ENCODE data around the gene VARS2.
"Not testable (repeated sequence)": the region's sequence is repeated elsewhere in the genome, so short reads cannot be mapped to it uniquely, and the experiment has no call there.

VARS2 gene

DNA sequence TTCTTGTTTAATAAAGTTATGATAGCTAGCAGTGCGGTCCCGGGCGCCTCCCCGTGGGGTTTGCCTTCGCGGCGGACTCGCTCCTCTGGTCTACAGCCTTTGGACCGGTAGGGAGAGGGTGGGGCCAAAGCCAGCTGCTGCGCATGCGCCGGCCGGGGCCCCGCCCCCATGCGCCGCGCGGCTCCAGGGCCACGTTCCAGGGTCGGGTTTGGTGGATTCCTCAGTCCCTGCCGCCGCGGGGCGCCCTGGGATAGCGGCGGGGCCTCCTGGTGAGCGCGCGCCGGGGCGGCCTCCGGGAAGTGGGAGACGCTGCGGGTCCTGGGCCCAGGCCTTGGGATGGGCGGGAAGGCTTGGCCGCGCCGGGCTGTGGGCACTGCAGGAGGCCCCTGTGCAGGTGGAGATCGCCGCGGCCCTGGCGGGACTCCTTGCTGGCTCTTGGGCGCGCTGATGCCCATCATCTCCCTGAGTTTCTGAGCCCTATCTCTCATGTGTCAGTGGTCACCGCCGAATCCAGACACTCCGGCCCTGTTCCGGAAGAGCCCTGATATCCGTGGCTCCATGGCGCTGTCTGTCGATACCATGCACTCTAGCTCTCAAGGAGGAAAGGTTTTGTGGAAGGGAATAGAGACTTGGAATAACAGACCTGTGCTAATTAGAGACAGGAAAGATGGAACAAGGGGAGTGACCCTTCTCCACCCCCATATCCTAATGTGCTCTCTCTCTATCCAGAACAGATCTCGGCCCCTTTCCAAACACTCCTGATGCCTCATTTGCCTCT, at the start of gene VARS2:
Gene VARS2, plus strand, starts transcription at position 163 of the 778 bp plus-strand sequence. Its CDS starts 599 bp downstream, at position 762.
- peak; percentile 86 for DNase-seq

DNA sequence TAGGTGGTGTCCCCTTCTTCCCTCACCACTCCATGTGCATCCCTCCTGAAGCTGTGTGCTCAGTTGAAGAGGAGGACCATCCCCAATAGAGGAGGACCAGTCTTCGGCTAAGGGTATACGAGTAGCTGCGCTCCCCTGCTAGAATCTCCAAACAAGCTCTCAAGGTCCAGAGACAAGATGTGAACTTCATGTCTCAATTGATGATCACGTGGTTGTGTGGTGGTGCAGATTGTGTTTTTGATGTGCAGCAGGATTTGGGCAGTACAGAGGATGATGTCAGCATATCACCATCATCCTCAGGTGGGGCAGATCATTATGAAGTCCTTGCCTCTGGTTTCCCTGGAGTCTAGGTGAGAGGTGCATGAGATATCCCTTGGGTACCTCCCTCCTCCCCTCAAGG, 49.7 kb upstream of the VARS2 start:
- no peak for DNase-seq

DNA sequence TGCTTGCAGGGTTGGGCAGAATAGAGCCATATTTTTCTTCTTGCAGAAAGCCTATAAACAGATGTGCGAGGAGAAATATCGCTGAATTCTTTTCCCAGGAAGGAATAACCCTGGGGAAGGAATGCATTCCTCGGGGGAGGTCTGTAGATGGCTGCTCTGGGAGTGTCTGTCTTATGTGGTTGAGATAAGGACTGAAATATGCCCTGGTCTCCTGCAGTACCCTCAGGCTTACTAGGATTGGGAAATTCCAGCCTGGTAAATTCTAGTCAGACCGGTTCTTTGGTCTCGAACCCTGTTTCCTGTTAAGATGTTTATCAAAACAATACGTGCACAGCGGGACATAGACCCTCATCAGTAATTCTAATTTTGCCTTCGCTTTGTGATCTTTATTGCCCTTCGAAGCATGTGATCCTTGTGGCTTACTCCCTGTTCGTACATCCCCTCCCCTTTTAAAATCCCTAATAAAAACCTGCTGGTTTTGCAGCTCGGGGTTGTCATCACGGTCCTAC, 44.7 kb upstream of the VARS2 start:
- DNase-seq, result not testable (repeated sequence)

DNA sequence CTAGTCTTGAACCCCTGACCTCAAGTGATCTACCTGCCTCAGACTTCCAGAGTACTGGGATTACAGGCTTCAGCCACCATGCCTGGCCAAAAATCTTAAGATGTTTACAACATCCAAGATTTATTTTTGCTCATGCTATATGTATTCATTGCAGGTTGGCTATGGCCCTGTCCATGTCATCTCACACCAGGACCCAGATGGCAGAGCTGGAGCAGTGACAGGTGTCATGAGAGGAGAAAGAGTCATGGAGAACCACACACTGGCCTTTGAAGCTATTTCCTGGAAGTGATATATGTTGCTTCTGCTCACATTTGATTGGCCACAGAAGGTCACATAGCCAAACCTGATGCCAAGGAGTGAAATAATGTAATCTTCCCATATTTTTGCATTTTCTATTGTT, 43.5 kb upstream of the VARS2 start:
- DNase-seq, result no peak

DNA sequence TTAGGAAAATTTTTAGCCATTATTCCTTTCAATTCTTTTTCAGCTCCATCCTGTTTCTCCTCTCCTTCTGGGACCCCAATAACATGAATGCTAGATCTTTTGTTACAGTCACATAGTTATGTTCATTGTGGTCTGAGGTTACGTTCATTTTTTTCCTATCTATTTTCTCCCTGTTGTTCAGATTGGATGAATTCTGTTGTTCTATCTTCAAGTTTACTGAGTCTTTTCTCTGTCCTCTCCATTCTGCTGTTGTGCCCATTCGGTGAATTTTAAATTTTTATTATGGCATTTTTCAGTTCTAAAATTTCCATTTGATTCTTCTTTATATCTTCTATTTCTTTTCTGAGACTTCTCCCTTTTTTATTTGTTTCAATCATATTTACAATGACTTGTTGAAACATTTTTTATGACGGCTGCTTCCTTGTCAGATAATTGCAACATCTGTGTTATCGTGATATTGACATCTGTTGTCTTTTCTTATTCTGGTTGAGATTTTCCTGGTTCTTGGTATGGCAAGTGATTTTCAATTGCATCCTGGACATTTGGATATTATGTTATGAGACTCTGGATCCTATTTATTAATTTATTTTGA, 42.4 kb upstream of the VARS2 start:
- DNase-seq, result no peak

DNA sequence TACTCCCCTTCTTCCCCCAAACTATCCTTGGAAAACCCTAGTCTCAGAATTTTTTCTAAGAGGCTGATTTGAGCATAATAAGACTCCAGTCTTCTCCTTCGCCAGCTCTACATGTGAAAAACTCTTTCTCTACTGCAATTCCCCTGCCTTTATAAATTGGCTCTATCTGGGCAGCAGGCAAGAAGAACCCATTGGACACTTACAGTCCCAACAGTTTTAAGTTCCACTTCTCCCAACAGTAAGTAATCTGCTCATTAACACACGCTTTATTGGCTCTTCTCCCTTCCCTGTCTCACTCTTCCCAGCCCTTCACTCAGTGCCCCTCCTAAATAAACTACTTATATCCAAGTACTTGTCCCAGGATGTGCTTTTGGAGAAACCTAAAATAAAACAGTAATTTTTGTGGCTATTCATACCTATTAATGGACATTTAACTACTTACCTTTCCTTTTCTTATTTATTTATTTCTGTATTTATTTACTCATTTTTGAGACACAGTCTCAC, 40.8 kb upstream of the VARS2 start:
- no peak for DNase-seq

DNA sequence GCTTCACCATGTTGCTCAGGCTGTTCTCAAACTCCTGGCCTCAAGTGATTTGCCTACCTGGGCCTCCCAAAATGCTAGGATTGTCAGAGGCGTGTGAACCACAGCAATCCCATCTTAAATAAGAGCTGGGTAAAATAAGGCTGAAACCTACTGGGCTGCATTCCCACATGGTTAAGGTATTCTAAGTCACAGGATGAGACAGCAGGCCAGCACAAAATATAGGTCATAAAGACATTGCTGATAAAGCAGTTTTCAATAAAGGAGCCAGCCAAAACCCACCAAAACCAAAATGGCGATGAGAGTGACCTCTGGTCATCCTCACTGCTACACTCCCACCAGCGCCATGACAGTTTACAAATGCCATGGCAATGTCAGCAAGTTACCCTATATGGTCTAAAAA, 40.2 kb upstream of the VARS2 start:
- DNase-seq, result not testable (repeated sequence)

DNA sequence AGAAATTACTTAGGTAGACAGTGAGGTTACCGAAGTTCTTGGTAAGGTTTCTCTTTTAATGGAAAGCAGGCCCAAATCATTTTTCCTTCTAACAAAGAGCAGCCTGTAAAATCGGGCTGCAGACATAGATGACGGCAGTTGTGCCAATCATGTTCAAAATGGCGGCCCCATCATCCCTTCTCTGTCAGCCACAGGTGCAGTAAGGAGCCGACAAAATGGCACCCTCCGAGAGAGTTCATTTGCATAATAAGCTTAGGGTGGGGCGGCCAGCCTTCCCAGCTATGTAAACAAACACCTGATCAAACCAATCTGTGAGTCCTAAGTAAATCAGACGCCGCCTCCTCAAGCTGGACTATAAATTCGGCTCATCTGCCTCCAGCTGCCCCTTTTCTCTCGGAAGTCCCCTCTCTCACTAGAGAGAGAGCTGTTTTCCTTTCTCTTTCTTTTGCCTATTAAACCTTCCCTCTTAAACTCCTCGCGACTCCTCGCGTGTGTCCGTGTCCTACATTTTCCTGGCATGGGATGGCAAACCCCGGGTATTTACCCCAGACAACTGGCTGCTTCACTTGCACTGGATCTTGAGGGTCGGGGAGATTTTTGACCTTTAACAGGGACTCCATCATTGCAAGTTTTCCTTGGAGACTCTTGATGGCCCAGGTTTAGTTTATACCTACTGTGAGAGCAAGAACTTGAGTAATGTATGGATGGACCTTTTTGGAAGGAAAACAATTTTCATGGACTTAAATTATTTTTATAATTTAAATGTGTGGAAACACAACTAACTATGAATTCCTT, 38.6 kb upstream of the VARS2 start:
- peak; percentile 86 for DNase-seq

DNA sequence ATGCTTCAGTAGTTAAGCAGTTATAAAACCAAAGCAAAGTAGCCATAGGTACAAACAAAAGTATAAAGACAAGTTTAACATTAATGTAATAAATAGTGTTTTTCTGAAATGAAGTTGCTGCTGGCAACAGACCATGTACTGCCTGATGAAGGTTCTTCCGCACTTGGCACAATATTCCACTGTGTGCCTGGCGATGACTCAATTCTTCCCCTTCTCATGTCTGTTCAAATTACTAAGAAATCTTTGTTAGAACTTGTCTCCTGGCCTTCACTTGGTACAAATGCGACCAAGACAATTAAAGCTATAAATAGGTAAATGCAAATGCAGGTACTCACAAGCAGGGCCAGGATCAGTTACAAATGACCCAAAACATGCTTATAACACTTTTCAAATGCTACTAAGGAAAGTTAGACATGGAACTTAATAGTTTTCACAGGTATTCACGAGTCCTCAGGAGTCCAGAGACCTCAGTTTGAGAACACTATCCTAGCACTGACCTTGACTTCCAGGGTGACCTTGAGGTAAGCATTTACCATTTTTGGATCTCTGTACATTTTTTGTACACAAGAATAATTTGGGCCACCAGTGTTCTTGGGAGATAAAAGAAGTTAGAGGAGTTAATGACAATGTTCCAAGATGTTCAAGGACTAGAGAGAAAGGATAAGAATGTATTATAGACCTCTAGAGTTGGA, 37.9 kb upstream of the VARS2 start:
- no peak for DNase-seq

DNA sequence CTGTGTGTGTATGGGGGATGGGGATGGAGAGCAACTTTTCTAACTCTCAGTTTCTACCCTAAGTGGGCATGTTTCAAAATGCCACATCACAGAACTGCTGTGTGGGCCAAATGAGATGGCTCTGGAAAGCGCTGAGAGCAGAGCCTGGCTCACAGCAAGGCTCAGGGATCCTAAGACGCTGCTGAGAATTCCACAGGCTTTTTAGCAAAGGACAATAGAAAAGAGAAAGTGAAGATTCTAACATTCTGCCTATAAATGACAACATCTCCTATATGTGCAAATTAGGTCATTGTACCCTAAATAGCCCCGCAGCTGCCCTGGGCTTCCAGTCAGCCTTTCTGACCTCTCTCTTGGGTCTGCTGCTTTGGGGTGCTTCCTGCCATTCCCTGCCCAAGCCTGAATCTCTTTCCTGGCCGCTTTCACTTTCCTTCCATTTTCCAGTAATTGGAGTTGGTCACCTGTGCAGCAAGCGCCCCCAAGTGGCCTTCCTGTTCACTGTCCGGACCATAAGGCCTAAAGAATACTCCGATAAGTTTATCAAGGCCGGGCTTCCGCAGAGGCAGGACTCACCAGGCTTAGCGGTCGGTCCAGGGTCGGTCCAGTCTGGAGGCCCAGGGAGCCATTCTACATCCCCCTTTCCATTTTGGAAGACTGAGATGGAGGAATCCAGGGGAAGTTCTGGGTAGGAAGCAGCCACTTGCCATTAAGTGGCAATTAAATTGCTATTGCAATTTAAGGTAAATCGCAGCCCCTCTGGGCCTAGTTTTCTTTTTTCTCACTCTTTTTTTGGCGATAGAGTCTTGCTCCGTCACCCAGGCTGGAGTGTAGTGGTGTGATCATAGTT, 36.4 kb upstream of the VARS2 start:
- peak; percentile 81 for DNase-seq

DNA sequence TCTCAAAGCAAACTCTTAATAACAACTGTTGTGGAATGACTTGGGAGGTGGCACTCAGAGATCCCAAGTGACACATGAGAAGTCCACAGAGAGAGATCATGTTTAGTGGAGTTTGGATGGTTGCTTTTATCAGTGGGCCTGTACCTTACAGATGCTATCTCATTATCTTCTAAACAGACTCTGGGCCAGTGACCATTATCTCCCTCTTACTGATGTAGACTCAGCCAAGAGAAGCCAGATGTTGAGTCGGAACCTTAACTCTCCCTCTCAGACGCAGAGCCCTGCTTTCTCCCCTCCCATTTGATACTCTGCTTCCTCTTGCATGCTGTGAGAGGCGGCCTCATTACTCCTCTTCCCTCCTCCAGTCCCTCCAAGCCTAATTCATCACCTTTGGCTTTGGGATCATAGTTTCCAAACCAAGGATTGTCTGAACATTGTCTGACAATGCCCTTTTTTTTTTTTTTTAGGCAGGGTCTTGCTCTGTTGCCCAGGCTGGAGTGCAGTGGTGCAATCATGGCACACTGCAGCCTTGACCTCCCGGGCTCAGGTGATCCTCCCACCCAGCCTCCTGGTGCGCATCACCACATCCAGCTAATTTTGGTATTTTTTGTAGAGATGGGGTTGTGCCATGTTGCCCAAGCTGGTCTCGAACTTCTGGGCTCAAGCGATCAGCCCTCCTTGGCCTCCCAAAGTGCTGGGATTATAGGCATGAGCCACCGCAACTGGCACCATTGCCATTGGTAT, 34.2 kb upstream of the VARS2 start:
- DNase-seq, result no peak

DNA sequence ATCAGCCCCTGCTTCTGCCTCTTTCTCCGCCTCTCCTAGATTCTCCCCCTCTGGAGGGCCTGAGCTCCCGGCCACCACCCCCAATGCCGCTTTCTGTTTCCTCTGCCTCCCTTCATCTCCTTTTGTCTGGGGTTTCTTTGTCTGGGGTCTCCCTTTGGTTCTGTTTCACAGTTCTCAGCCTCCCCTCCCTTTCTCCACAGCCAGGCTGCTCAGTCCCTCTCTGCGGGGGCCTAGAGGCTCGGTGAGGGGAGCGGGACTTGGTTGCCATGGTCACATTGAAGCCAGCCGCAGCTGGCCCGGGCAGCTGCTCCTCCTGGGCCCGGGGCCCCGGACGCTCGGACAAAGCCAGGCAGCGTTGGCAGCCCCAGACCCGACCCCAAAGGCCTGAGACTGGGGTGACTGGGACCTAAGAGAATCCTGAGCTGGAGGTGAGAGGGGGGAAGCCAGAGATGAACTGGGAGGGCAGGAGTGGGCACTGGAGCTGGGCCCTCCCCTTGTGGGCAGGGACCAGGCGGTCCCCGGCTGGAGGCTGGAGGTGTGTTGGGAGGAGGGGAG, 33.3 kb upstream of the VARS2 start:
- no peak for DNase-seq

DNA sequence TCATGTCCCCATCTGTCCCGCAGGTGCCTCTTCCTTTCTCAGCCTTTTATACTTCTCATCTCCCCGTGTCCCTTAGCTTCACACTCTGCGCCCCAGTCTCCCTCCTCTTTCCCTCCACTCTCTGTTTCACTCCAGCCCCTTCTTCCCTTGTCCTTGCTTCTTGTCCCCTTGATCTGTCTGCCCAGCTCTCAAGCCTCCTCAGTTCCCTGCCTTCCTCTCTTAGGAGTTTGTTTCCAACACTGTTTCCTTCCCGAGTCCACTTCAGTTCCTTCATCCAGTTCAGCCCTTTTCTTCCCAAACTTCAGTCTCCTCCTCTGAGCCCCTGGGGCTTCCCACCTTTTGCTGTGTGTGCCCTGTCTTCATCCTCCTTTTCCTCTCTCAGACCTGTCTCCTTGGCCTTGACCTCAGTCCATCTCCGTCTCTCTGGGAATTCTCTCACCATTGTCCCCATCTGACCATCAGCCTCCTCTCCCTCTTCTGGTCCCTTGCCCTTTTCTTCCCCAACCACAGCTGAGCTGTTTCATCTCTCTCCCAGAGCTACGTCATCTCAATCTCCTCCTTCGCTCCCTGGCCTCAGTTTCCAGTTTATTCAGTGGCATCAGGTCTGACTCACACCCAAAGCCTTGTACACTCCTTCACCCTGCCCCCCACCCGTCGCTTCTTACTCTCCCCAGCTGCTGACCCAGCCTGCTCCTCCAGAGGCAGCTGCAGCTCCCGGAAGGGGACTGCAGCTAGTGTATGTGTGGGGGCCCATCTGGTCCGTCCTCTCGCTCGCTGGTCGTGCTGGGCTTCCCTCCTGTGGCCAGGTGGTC, 32.4 kb upstream of the VARS2 start:
- DNase-seq, result no peak

DNA sequence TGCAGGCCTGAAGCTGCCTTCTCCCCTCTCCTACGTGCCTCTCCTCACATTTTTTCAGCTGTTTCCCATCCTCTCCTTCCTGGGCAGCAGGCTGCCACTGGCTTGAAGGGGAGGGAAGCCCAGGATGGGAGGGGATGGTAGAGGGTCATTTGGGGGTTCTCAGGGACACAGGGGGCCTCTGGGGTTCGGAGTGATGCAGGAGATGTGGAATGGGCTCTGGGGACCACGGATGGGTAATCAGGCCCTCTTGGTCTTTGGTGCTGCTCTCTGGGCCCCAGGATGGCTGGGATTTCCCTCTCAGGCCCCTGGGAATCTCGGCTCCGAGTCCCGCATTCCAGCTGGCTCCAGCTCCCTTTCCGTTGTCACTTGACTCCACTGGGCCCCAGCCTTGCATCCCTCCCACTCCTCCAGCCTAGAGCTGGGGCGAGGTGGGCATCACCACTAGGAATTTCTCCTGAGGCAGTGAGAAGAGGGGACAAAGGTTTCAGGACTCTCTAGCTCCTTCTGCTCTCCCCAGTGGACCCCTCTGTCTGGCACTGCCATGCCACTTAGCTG, 31.8 kb upstream of the VARS2 start:
- DNase-seq, result no peak

DNA sequence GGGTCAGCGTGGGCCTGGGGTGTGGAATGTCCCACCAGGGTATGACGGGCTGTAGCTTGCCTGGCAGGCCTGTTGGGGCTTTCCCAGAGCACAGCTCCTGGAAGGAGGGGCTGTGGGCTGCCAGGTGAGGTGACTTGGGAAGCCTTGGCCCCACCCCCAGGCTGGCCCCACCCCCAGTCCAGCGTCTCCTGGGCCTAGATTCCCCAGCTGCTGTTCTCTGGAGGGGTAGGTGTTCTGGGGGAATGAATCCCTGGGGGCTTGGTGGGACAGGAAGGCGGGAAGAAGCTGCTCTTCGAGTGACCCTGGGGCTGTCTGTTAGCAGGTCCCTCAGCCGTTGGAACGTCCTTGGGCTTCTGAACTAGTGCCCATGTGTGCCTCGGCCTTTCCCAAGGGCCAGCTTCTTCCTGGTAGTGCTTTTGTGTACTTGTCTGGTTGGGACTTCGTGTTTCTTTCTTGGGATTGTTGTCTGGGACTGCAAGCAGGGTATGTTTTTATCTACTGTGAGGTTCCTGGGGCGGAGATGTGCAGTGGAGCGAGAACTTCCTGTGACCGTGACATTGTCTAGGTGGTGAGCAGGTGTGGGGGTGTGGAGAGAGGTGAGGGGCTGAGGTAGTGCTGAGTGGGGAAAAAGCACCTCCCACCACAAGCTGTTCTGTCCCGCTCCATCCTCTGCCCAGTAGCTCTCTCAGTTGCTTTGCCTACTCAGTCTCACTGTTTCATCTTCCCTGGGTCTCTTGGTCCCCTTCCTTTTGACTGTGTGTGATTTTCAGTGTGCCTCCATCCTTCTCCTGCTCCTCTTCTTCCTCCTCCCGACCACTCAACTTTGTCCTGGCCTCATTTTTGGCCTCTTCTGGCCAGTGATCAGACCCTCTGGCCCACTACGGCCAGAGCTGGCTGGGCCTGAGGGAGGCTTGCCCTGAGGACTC, 31.0 kb upstream of the VARS2 start:
- peak; percentile 19 for DNase-seq

DNA sequence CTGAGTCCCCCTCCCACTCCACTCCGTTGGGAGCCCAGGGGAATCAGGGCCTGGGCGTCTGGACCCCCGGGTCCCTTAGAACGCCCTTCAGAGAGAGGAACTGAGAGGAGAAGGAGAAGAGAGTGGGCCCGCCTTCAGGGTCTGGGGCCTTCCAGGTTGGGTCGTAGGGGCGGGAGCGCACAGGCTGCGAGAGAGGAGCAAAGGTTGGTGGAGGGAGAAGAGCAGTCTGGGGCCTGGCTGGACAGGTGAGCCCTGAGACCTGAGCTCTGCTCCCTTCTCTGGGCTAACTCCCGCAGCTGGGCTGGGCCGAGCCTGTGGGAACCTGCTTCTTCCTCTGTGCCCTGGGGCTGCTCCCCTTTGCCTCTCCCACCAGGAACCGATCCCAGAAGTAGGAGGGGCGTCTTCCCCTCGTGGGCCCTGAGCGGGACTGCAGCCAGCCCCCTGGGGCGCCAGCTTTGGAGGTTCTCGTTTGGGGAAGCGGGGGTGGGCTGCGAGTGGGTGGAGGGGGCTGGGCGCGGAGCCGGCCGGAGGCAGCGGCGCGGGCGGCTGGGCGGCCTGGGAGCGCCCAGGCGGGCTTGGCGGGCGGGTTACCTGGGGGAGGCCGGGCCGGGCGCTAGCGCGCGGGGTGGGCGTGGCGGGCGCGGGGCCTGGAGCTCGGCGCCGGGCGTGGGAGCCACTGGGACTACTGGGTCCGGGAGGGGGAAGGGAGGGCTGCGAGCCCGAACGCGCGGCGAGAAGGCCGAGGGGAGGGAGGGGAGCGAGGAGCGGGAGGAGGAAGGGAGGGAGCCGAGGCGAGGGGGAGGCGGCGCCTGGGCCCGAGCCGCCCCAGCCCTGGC, 30.1 kb upstream of the VARS2 start, which contains the start of gene DDR1:
Gene DDR1, plus strand, starts transcription at position 835 of the 836 bp plus-strand sequence. CDS start 4,211 bp downstream, outside the sequence.
- peak; percentile 35 for DNase-seq
